Fibroblast of villous mesenchyme (primary cell): ENCODE measurements around the gene MNT. TPM values are rescaled to one million over a fixed set of nuclear protein-coding genes. Genes with fewer than 3 reads are reported as not detected.
A peak's percentile ranks its signal among the peaks of the same experiment; 100 is the strongest.
"Not testable (repeated sequence)": the region's sequence is repeated elsewhere in the genome, so short reads cannot be mapped to it uniquely, and the experiment has no call there.

Experiments used
- DNase-seq: peaks from one replicate; pipeline ENCODE4 v3.0.0-alpha.2; 2010; ENCODE audit warnings: low read depth
- H3K4me3 ChIP-seq: 2 replicates; pipeline ENCODE4 v1.5.1; 2011; ENCODE audit warnings: low read depth, mild to moderate bottlenecking, low read length
- CTCF ChIP-seq: IDR thresholded peaks from 2 replicates; pipeline ENCODE4 v1.5.1; 2012; ENCODE audit warnings: low read depth, mild to moderate bottlenecking, low read length; ENCODE audit not compliant: insufficient read depth
- total RNA-seq: library from RNA; depleted of rRNA; stranded (reverse); fragments of >200 nt; gene quantifications from 2 replicates; pipeline ENCODE4 v1.2.3, GENCODE V29; 2012

MNT gene
- total RNA-seq: 7.8 and 11.6 TPM in 2 replicates

- TF ChIP-seq CTCF: no peak
- DNase-seq: peak; percentile 97
- H3K4me3 ChIP-seq: peak within 1 kb of the TSS; percentile 97
These were observed at the start of gene MNT for GRCh38 chr17:2400877-2401425. Gene MNT (minus strand): TSS chr17:2401060. CDS start chr17:2400712, 348 bp downstream.

GRCh38 chr17:2450016-2450650, 49.3 kb upstream of the MNT start:
- DNase-seq: no peak
- no peak for TF ChIP-seq CTCF
- H3K4me3 ChIP-seq: no peak overlapping the region

- no peak overlapping the region for H3K4me3 ChIP-seq
- TF ChIP-seq CTCF: no peak
- DNase-seq: no peak
These were observed 48.6 kb upstream of the MNT start for GRCh38 chr17:2449486-2449885.

- not testable (repeated sequence) for H3K4me3 ChIP-seq, DNase-seq
These were observed 46.6 kb upstream of the MNT start for GRCh38 chr17:2447479-2447878.

- TF ChIP-seq CTCF: no peak
- DNase-seq: no peak
- no peak overlapping the region for H3K4me3 ChIP-seq
These were observed 44.8 kb upstream of the MNT start for GRCh38 chr17:2445638-2446037.

GRCh38 chr17:2444382-2444781, 43.5 kb upstream of the MNT start:
- H3K4me3 ChIP-seq: no peak overlapping the region
- no peak for TF ChIP-seq CTCF
- DNase-seq: no peak

- TF ChIP-seq CTCF: no peak
These were observed 41.3 kb upstream of the MNT start for GRCh38 chr17:2442166-2442565.

More at GRCh38 chr17:2442166-2442565, 41.3 kb upstream of the MNT start:
- H3K4me3 ChIP-seq: no peak overlapping the region
- DNase-seq: peak; percentile 65
